ENCODE data around the gene DHX9.

The DHX9 gene

DNA sequence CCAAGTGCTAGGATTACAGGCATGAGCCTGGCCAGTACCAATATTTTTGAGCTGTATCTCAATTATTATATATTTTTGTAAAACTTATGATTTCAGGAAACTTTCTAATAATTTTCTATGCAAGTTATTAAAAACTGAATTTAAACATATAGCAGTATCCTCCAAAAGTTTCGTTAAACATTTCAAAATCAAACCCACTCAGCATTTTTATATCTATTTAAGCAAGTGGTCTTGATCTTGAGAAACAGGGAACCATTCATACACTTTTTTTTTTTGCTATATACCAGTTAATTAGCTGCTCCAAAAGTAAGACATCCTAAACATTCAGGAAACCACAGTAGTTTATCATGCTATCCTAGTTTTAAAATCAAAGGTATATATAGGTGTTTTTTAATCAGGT lies 91.8 kb downstream of the DHX9 start:
- no peaks in the 10 kb centered on the region; the same call in 1 of the 2 replicates for H3K9me3 ChIP-seq (ENCODE audit: control insufficient read depth, insufficient read depth, low read length)
- no peak overlapping the region for H3K27ac ChIP-seq (ENCODE audit: low read depth, low read length)
- no peaks in the 10 kb centered on the region for H3K27me3 ChIP-seq (ENCODE audit: control insufficient read depth, insufficient read depth, low read length)
- no peaks in the 10 kb centered on the region for H3K4me1 ChIP-seq (ENCODE audit: control insufficient read depth, insufficient read depth, low read length)
- no peaks in the 10 kb centered on the region for H3K36me3 ChIP-seq (ENCODE audit: control insufficient read depth, insufficient read depth, low read length)
- H3K9ac ChIP-seq (ENCODE audit: low read depth, low read length): no peak overlapping the region
- H3K4me3 ChIP-seq (ENCODE audit: low read depth, low read length): no peak overlapping the region

DNA sequence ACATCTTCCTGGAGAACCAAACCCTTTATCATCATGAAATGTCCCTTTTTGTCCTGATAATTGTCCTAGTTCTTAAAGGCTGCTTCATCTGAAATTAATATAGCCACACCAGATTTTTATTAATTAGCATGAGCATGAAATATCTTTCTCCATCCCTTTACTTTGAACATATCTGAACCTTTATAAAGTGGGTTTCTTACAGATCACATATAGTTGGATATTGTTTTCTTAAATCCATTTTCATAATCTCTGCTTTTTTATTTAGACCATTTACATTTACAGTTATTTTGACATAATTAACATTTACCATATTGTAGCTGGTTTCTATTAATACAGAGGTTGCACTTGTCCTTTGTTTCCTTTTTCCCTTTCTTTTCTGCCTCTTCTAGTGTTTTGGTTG lies 96.6 kb downstream of the DHX9 start:
- H3K36me3 ChIP-seq (ENCODE audit: control insufficient read depth, insufficient read depth, low read length): no peaks in the 10 kb centered on the region
- no peaks in the 10 kb centered on the region; the same call in 1 of the 2 replicates for H3K9me3 ChIP-seq (ENCODE audit: control insufficient read depth, insufficient read depth, low read length)
- no peaks in the 10 kb centered on the region for H3K4me1 ChIP-seq (ENCODE audit: control insufficient read depth, insufficient read depth, low read length)
- no peak overlapping the region for H3K9ac ChIP-seq (ENCODE audit: low read depth, low read length)
- no peak overlapping the region for H3K4me3 ChIP-seq (ENCODE audit: low read depth, low read length)
- no peak overlapping the region for H3K27ac ChIP-seq (ENCODE audit: low read depth, low read length)
- H3K27me3 ChIP-seq (ENCODE audit: control insufficient read depth, insufficient read depth, low read length): no peaks in the 10 kb centered on the region
